ENCODE results near the gene RPLP2. TPM values are rescaled to one million over a fixed set of nuclear protein-coding genes. Genes with fewer than 3 reads are reported as not detected.

RPLP2 gene
- polyA plus RNA-seq, 1 of the 3 experiments (the other 2 are of a cell fraction), result 799 TPM

- ChIA-PET CTCF (interaction anchor here (0.9 to 4.0 kb wide), 8 partner anchors 9 to 191 kb away, joined by 3 to 24 read pairs (median 3); no protein-coding TSS in a partner anchor), POLR2A (interaction anchor here (0.7 to 2.5 kb wide), 9 partner anchors 9 to 51 kb away, joined by 3 to 8 read pairs (median 3); partner anchors contain the start of genes PNPLA2 and RPLP2)
- Histone ChIP-seq H3K4me2 (peak overlapping the region; percentile 63; the same call in 1 of the 2 replicates), H3K79me2 (ENCODE audit: insufficient read depth) (peaks cover 10% of the 10 kb centered on the region; the same call in 1 of the 2 replicates), H3K27ac (ENCODE audit: low read depth in 2 of 2, low read length in 1 of 2) (peak overlapping the region; percentile 10 to 79; a peak in 3 of 4 replicates), H3K27me3 (ENCODE audit: insufficient read depth) (no peaks in the 10 kb centered on the region), H3K9ac (no peak overlapping the region), H4K20me1 (ENCODE audit: insufficient read depth) (peaks cover 46% of the 10 kb centered on the region), H3K9me3 (no peaks in the 10 kb centered on the region), H2AFZ (ENCODE audit: low read depth) (no peak overlapping the region), H3K4me1 (ENCODE audit: control insufficient read depth in 1 of 2, insufficient read depth in 2 of 2, low read depth in 1 of 2, low read length in 1 of 2) (peaks cover 10 to 67% of the 10 kb centered on the region in 2 experiments; a peak in 2 of 4 replicates), H3K4me3 (ENCODE audit: low read depth in 2 of 2, low read length in 1 of 2) (no peak overlapping the region; a peak in 1 of 4 replicates), H3K36me3 (replicated peaks in 1 of 2; ENCODE audit: control insufficient read depth in 1 of 2, insufficient read depth in 2 of 2, low read length in 1 of 2) (peaks cover 0 to 13% of the 10 kb centered on the region in 2 experiments), H3F3A (replicated peaks; ENCODE audit: insufficient read depth) (no peaks in the 10 kb centered on the region), H3K9me2 (no peaks in the 10 kb centered on the region)
- DNase-seq, result no peak
- no peak for TF ChIP-seq JUND (IDR thresholded peaks at IDR 0.05)
- 88% methylated on average over 8 of the region's 21 CpGs for WGBS (ENCODE audit: low lambda C conversion rate)
Measured at GRCh38 chr11:860234-861104, 50.7 kb downstream of the RPLP2 start.

GRCh38 chr11:861105-861479 is 51.3 kb downstream of the RPLP2 start:
- H3K4me3 ChIP-seq (ENCODE audit: low read depth in 2 of 2, low read length in 1 of 2), result no peak overlapping the region
- peaks cover 0 to 18% of the 10 kb centered on the region in 2 experiments for H3K36me3 ChIP-seq (replicated peaks in 1 of 2; ENCODE audit: control insufficient read depth in 1 of 2, insufficient read depth in 2 of 2, low read length in 1 of 2)
- peaks cover 9% of the 10 kb centered on the region; the same call in 1 of the 2 replicates for H3K79me2 ChIP-seq (ENCODE audit: insufficient read depth)
- no peak overlapping the region for H2AFZ ChIP-seq (ENCODE audit: low read depth)
- no peaks in the 10 kb centered on the region for H3K27me3 ChIP-seq (ENCODE audit: insufficient read depth)
- no peaks in the 10 kb centered on the region for H3F3A ChIP-seq (replicated peaks; ENCODE audit: insufficient read depth)
- DNase-seq, result no peak
- TF ChIP-seq EP300 (IDR thresholded peaks at IDR 0.05; ENCODE audit: borderline replicate concordance in 1 of 2, low read depth in 1 of 2, low read length in 1 of 2) (no peak), PBX3 (IDR thresholded peaks at IDR 0.05) (no peak), CHD2 (IDR thresholded peaks at IDR 0.05; ENCODE audit: low read length, partially characterized antibody) (no peak), USF2 (IDR thresholded peaks at IDR 0.05; ENCODE audit: borderline replicate concordance, low read depth, low read length) (no peak), RFX5 (IDR thresholded peaks at IDR 0.05; ENCODE audit: low read length) (no peak), MEF2A (IDR thresholded peaks at IDR 0.05; ENCODE audit: borderline replicate concordance, low read depth) (no peak), SMC3 (IDR thresholded peaks at IDR 0.05; ENCODE audit: low read depth, low read length) (no peak), TEAD4 (IDR thresholded peaks at IDR 0.05; ENCODE audit: borderline replicate concordance, insufficient read depth) (no peak), GABPA (IDR thresholded peaks at IDR 0.05; ENCODE audit: low read depth) (no peak), POLR2AphosphoS5 (IDR thresholded peaks at IDR 0.05; ENCODE audit: low read depth, low read length) (no peak), NFIC (IDR thresholded peaks at IDR 0.05; ENCODE audit: borderline replicate concordance) (no peak)
- H3K4me2 ChIP-seq, result no peak overlapping the region
- peaks cover 10 to 61% of the 10 kb centered on the region in 2 experiments; a peak in 2 of 4 replicates for H3K4me1 ChIP-seq (ENCODE audit: control insufficient read depth in 1 of 2, insufficient read depth in 2 of 2, low read depth in 1 of 2, low read length in 1 of 2)
- H3K9me2 ChIP-seq, result no peaks in the 10 kb centered on the region
- peaks cover 40% of the 10 kb centered on the region for H4K20me1 ChIP-seq (ENCODE audit: insufficient read depth)
- no peak overlapping the region for H3K27ac ChIP-seq (ENCODE audit: low read depth in 2 of 2, low read length in 1 of 2)
- no peaks in the 10 kb centered on the region for H3K9me3 ChIP-seq
- ChIA-PET POLR2A (no interaction called here), CTCF (interaction anchor here (0.9 to 4.0 kb wide), 2 partner anchors 10 to 13 kb away, joined by 3 to 24 read pairs; no protein-coding TSS in a partner anchor)
- no peak overlapping the region for H3K9ac ChIP-seq
- 97% methylated on average over 14 of the region's 14 CpGs for WGBS (ENCODE audit: low lambda C conversion rate)
